Progenitor cell of endocrine pancreas (in vitro differentiated cells): ENCODE measurements around the gene APP. TPM values are rescaled to one million over a fixed set of nuclear protein-coding genes. Genes with fewer than 3 reads are reported as not detected.

Experiments
- DNase-seq: peaks from one replicate; pipeline ENCODE4 v3.0.0; 2021; ENCODE audit warnings: low spot score; ENCODE audit not compliant: unreplicated experiment
- H3K27ac Mint-ChIP-seq: 2 replicates; pipeline ENCODE4 v1.8.0; 2021; ENCODE audit warnings: mild to moderate bottlenecking, moderate library complexity, mixed read lengths
- H3K27me3 Mint-ChIP-seq: 2 replicates; pipeline ENCODE4 v1.8.0; 2021; ENCODE audit warnings: mixed read lengths
- H3K36me3 Mint-ChIP-seq: 2 replicates; pipeline ENCODE4 v1.8.0; 2022; ENCODE audit warnings: mixed read lengths; ENCODE audit not compliant: insufficient read depth
- H3K4me1 Mint-ChIP-seq: 2 replicates; pipeline ENCODE4 v1.8.0; 2021; ENCODE audit warnings: low read depth, mixed read lengths
- H3K4me3 Mint-ChIP-seq: 2 replicates; pipeline ENCODE4 v1.8.0; 2021; ENCODE audit warnings: low read depth, mild to moderate bottlenecking, moderate library complexity, mixed read lengths
- H3K9me3 Mint-ChIP-seq: 2 replicates; pipeline ENCODE4 v1.8.0; 2021; ENCODE audit warnings: low read depth, mixed read lengths
- total RNA-seq: library from RNA; stranded (reverse); gene quantifications from 2 replicates; pipeline ENCODE4 v1.2.1, GENCODE V29; 2021
- TF ChIP-seq, protein P1 (sequence below): fragments of 200-600 bp; sonication (generic); IDR thresholded peaks from one replicate; pipeline ENCODE4 v1.5.0; 2021; ENCODE audit warnings: antibody characterized with exemption, mild to moderate bottlenecking; ENCODE audit not compliant: unreplicated experiment

The APP gene
- total RNA-seq, 1 donor from 2014 or later, result 631 TPM

DNA sequence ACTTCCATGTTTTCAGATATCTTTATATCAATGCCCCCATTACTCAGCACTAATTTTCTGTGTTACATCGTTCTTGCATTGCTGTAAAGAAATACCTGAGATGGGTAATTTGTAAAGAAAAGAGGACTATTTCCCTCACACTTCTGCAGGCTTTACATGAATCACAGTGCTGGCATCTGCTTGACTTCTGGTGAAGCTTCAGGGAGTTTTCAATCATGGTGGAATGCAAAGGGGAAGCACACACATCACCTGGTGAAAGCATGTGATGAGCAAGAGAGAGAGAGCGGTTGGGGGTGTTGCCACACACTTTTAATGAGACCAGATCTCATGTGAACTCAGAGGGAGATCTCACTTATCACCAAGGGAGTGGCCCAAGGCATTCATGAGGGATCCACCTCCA, 14.9 kb upstream of the APP start:
- TF ChIP-seq, protein P1, sequence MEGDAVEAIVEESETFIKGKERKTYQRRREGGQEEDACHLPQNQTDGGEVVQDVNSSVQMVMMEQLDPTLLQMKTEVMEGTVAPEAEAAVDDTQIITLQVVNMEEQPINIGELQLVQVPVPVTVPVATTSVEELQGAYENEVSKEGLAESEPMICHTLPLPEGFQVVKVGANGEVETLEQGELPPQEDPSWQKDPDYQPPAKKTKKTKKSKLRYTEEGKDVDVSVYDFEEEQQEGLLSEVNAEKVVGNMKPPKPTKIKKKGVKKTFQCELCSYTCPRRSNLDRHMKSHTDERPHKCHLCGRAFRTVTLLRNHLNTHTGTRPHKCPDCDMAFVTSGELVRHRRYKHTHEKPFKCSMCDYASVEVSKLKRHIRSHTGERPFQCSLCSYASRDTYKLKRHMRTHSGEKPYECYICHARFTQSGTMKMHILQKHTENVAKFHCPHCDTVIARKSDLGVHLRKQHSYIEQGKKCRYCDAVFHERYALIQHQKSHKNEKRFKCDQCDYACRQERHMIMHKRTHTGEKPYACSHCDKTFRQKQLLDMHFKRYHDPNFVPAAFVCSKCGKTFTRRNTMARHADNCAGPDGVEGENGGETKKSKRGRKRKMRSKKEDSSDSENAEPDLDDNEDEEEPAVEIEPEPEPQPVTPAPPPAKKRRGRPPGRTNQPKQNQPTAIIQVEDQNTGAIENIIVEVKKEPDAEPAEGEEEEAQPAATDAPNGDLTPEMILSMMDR, result no peak
- Mint-ChIP-seq H3K9me3 (peaks cover 7% of the 10 kb centered on the region), H3K27me3 (no peaks in the 10 kb centered on the region), H3K4me3 (no peak overlapping the region), H3K27ac (no peak overlapping the region), H3K36me3 (peaks cover 3% of the 10 kb centered on the region), H3K4me1 (no peaks in the 10 kb centered on the region)
- no peak for DNase-seq

DNA sequence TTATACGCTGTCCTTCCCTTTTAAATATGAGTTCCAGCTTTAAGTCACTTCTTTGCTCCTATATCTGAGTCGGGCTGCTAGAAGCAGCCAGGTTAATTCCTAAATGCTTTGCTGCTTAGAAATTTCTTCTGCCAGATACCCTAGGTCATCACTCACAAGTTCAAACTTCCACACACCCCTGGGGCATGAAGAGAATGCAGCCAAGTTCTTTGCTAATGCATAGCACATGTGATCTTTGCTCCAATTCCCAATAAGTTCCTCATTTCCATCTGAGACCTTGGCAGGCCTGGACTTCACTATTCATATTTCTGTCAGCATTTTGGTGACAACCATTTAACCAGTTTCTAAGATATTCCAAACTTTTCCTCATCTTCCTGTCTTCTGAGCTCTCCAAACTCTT, 14.5 kb upstream of the APP start:
- no peak overlapping the region for H3K27ac Mint-ChIP-seq
- no peak for DNase-seq
- no peaks in the 10 kb centered on the region for H3K4me1 Mint-ChIP-seq
- H3K36me3 Mint-ChIP-seq, result peaks cover 3% of the 10 kb centered on the region
- H3K9me3 Mint-ChIP-seq, result peaks cover 7% of the 10 kb centered on the region
- no peak overlapping the region for H3K4me3 Mint-ChIP-seq
- TF ChIP-seq, protein P1, result no peak
- H3K27me3 Mint-ChIP-seq, result no peaks in the 10 kb centered on the region

DNA sequence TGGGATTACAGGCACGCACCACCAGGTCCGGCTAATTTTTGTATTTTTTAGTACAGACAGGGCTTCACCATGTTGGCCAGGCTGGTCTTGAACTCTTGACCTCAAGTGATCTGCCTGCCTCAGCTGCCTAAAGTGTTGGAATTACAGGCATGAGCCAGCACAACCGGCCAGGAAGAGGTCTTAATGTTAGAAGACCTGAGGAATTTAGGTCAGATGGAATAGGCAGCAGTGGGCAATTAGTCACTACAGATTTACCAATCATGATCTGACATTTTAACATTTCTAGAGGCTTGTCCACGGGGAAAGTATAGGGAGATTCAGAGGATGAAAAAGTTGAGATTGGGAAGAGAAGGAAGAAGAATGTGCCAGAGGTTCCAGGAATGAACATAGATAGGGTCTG, 8.9 kb upstream of the APP start:
- Mint-ChIP-seq H3K4me1 (no peaks in the 10 kb centered on the region), H3K27ac (no peak overlapping the region), H3K36me3 (peaks cover 3% of the 10 kb centered on the region), H3K9me3 (peaks cover 7% of the 10 kb centered on the region), H3K4me3 (no peak overlapping the region), H3K27me3 (no peaks in the 10 kb centered on the region)
- no peak for DNase-seq
- TF ChIP-seq, protein P1, result no peak

DNA sequence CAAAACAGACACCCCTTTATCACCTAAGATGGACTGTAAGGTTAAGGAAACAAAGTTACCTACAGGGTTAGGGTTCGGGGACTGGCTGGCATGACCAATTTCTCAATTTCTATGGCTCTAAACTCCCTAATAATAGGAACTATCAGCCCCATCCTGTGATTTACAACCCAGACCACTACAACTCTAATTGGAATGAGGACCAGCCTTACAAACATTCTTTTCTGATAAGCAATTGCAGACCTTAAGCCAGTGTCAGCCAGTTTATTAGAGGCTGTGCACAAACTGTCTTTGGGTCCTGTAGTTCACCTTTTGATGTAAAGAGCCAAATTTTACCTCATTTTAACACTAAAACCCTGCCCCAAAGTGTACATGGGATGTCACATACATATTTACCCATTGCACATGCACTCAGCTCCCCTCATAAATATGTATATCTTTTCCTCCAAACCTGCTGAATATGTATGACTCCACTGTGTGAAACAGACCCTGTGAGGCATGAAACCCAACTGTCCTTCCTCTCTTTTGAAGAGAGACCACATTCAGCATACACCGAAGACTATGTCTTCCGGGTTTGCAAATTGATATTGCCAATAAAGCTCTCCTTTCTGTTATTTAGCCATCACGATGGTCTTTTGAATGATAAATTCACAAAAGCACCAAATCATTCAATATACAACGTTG, 7.3 kb upstream of the APP start:
- DNase-seq, result no peak
- TF ChIP-seq, protein P1, result no peak
- no peaks in the 10 kb centered on the region for H3K4me1 Mint-ChIP-seq
- no peak overlapping the region for H3K4me3 Mint-ChIP-seq
- H3K27ac Mint-ChIP-seq, result no peak overlapping the region
- H3K27me3 Mint-ChIP-seq, result no peaks in the 10 kb centered on the region
- no peaks in the 10 kb centered on the region for H3K9me3 Mint-ChIP-seq
- no peaks in the 10 kb centered on the region for H3K36me3 Mint-ChIP-seq

DNA sequence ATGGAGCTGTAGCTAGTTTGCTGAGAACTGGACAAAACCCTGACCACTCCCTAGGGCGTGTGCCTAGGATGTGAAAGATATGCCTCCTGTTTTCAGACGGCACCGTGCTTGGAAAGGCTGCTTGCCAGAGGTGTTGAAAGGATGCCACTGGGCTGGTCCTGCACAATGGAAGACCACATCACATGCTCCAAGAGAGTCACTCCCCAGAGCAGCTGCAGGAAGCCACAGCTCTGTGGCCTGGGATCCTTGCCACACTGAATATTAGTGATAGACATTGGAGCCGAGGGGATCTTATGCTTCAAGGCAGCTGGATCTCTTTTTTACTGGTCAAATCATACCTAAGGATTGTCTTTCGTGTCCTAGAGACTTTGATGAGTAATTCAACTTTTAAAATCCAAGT, 6.6 kb upstream of the APP start:
- Mint-ChIP-seq H3K36me3 (no peaks in the 10 kb centered on the region), H3K4me1 (no peaks in the 10 kb centered on the region), H3K4me3 (no peak overlapping the region), H3K9me3 (no peaks in the 10 kb centered on the region), H3K27ac (no peak overlapping the region), H3K27me3 (no peaks in the 10 kb centered on the region)
- TF ChIP-seq, protein P1, result no peak
- no peak for DNase-seq
